K562 (cell line): ENCODE data around the gene ITGAL. TPM values are rescaled to one million over a fixed set of nuclear protein-coding genes. Genes with fewer than 3 reads are reported as not detected.

Source experiments
- CBX1 ChIP-seq: sonication (generic); IDR thresholded peaks from 2 replicates; pipeline ENCODE4 v1.6.1; 2016; ENCODE audit warnings: antibody characterized with exemption, low read depth, mild to moderate bottlenecking
- RBM39 ChIP-seq: fragments of 200-400 bp; formaldehyde crosslinking; optimal IDR thresholded peaks from 2 replicates; pipeline ENCODE3; 2018; ENCODE audit warnings: low read depth, low read length
- polyA plus RNA-seq, 8 experiments: library from polyadenylated mRNA; depleted of rRNA in 4 of 8; stranded (reverse) in 5 of 8; unstranded in 3 of 8; fragments of >200 nt; fragmentation: Nextera tagmentation in 2 of 8; fragmentation: Illumina TruSeq in 1 of 8; extraction: Ambion mirVana in 2 of 8; extraction: Trizol in 1 of 8; gene quantifications; 2 replicates each; pipeline versions ENCODE4 v1.2.1 to v1.2.3, GENCODE V29; 2011 to 2014; ENCODE audit warnings: inconsistent platforms in 1 of 8, missing spikeins in 1 of 8
- total RNA-seq, 7 experiments: library from RNA; depleted of rRNA in 6 of 7; stranded (reverse); fragments of >200 nt in 6 of 7; fragmentation: Illumina TruSeq in 2 of 7; extraction: Trizol in 2 of 7; gene quantifications; 2 replicates each; pipeline versions ENCODE4 v1.2.1 to v1.2.3, GENCODE V29; 2011 to 2021; ENCODE audit warnings: low replicate concordance in 1 of 7
- TF ChIP-seq, protein P1 (sequence below): IDR thresholded peaks from 3 replicates; pipeline ENCODE4 v1.6.1; 2011; ENCODE audit warnings: borderline replicate concordance, mild to moderate bottlenecking; ENCODE audit not compliant: insufficient read length, insufficient read depth
- TF ChIP-seq, protein P2 (sequence below): sonication (generic); formaldehyde crosslinking; IDR thresholded peaks from 2 replicates; pipeline ENCODE4 v1.8.1; 2023; ENCODE audit warnings: missing genetic modification reagents, mild to moderate bottlenecking, borderline replicate concordance
- TF ChIP-seq, protein P3 (sequence below): fragments of 250-450 bp; sonication (Bioruptor Pico); IDR thresholded peaks from 2 replicates; pipeline ENCODE4 v1.4.0; 2020; ENCODE audit warnings: mild to moderate bottlenecking, moderate library complexity
- TF ChIP-seq, protein P4 (sequence below), 2 experiments: fragments of 450-650 bp in 1 of 2; sonication (generic) in 1 of 2; formaldehyde crosslinking in 1 of 2; IDR thresholded peaks; 2 replicates each; pipeline versions ENCODE4 v1.7.1 to v1.9.0; 2016 to 2022; ENCODE audit warnings: inconsistent platforms in 1 of 2, mild to moderate bottlenecking in 1 of 2, missing genetic modification reagents in 1 of 2

Gene ITGAL
- total and polyA plus RNA-seq, 9 of the 15 experiments (the other 6 are each of a cell fraction or from before 2014, with no cell fraction given): 0.01 to 0.53 TPM; not detected in 7

DNA sequence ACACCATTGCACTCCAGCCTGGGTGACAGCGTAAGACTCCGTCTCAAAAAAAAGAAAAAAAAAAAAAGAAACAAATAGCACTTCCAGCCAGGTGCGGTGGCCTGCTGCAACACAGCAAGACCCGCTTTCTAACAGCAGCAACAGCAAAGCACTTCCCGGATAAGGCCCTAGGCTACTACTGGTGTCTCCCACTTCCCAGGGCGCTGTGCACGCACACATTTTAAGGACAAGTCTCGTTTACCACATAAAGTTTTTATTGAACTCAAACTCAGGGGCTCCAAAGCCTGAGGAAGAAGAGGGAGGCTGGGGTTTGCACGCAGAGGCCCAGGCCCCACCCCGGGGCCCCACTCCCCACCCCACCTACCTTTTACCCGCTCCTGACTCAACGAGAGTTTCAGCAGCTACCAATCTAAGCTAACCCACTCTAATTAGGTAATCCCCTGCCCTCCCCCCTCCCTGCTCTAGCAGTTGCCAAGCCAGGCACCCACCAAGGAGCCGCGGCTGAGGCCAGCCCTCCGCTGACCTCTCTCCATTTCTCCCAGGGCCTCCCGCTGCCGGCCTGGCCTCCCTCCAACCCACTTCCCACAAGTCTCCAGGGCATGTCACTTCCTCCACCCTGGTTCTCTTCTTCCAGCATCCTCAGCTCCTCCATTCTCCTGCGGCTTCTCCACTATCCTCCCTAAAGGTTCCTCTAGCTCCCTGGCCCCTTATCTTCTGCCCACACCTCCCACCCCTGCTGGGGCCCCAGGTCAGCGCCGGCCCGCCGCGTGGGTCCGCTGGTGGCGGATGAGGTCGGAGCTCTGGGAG lies 51.4 kb downstream of the ITGAL start (continued):
- TF ChIP-seq, protein P1, sequence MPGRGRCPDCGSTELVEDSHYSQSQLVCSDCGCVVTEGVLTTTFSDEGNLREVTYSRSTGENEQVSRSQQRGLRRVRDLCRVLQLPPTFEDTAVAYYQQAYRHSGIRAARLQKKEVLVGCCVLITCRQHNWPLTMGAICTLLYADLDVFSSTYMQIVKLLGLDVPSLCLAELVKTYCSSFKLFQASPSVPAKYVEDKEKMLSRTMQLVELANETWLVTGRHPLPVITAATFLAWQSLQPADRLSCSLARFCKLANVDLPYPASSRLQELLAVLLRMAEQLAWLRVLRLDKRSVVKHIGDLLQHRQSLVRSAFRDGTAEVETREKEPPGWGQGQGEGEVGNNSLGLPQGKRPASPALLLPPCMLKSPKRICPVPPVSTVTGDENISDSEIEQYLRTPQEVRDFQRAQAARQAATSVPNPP: no peak
- TF ChIP-seq, protein P2, sequence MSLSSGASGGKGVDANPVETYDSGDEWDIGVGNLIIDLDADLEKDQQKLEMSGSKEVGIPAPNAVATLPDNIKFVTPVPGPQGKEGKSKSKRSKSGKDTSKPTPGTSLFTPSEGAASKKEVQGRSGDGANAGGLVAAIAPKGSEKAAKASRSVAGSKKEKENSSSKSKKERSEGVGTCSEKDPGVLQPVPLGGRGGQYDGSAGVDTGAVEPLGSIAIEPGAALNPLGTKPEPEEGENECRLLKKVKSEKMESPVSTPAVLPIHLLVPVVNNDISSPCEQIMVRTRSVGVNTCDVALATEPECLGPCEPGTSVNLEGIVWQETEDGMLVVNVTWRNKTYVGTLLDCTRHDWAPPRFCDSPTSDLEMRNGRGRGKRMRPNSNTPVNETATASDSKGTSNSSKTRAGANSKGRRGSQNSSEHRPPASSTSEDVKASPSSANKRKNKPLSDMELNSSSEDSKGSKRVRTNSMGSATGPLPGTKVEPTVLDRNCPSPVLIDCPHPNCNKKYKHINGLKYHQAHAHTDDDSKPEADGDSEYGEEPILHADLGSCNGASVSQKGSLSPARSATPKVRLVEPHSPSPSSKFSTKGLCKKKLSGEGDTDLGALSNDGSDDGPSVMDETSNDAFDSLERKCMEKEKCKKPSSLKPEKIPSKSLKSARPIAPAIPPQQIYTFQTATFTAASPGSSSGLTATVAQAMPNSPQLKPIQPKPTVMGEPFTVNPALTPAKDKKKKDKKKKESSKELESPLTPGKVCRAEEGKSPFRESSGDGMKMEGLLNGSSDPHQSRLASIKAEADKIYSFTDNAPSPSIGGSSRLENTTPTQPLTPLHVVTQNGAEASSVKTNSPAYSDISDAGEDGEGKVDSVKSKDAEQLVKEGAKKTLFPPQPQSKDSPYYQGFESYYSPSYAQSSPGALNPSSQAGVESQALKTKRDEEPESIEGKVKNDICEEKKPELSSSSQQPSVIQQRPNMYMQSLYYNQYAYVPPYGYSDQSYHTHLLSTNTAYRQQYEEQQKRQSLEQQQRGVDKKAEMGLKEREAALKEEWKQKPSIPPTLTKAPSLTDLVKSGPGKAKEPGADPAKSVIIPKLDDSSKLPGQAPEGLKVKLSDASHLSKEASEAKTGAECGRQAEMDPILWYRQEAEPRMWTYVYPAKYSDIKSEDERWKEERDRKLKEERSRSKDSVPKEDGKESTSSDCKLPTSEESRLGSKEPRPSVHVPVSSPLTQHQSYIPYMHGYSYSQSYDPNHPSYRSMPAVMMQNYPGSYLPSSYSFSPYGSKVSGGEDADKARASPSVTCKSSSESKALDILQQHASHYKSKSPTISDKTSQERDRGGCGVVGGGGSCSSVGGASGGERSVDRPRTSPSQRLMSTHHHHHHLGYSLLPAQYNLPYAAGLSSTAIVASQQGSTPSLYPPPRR (CRISPR knock-in tag): no peak
- TF ChIP-seq, protein P3, sequence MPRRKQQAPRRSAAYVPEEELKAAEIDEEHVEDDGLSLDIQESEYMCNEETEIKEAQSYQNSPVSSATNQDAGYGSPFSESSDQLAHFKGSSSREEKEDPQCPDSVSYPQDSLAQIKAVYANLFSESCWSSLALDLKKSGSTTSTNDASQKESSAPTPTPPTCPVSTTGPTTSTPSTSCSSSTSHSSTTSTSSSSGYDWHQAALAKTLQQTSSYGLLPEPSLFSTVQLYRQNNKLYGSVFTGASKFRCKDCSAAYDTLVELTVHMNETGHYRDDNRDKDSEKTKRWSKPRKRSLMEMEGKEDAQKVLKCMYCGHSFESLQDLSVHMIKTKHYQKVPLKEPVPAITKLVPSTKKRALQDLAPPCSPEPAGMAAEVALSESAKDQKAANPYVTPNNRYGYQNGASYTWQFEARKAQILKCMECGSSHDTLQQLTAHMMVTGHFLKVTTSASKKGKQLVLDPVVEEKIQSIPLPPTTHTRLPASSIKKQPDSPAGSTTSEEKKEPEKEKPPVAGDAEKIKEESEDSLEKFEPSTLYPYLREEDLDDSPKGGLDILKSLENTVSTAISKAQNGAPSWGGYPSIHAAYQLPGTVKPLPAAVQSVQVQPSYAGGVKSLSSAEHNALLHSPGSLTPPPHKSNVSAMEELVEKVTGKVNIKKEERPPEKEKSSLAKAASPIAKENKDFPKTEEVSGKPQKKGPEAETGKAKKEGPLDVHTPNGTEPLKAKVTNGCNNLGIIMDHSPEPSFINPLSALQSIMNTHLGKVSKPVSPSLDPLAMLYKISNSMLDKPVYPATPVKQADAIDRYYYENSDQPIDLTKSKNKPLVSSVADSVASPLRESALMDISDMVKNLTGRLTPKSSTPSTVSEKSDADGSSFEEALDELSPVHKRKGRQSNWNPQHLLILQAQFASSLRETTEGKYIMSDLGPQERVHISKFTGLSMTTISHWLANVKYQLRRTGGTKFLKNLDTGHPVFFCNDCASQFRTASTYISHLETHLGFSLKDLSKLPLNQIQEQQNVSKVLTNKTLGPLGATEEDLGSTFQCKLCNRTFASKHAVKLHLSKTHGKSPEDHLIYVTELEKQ (CRISPR knock-in tag): no peak
- TF ChIP-seq RBM39 (no peak), CBX1 (no peak)
- TF ChIP-seq, protein P4, sequence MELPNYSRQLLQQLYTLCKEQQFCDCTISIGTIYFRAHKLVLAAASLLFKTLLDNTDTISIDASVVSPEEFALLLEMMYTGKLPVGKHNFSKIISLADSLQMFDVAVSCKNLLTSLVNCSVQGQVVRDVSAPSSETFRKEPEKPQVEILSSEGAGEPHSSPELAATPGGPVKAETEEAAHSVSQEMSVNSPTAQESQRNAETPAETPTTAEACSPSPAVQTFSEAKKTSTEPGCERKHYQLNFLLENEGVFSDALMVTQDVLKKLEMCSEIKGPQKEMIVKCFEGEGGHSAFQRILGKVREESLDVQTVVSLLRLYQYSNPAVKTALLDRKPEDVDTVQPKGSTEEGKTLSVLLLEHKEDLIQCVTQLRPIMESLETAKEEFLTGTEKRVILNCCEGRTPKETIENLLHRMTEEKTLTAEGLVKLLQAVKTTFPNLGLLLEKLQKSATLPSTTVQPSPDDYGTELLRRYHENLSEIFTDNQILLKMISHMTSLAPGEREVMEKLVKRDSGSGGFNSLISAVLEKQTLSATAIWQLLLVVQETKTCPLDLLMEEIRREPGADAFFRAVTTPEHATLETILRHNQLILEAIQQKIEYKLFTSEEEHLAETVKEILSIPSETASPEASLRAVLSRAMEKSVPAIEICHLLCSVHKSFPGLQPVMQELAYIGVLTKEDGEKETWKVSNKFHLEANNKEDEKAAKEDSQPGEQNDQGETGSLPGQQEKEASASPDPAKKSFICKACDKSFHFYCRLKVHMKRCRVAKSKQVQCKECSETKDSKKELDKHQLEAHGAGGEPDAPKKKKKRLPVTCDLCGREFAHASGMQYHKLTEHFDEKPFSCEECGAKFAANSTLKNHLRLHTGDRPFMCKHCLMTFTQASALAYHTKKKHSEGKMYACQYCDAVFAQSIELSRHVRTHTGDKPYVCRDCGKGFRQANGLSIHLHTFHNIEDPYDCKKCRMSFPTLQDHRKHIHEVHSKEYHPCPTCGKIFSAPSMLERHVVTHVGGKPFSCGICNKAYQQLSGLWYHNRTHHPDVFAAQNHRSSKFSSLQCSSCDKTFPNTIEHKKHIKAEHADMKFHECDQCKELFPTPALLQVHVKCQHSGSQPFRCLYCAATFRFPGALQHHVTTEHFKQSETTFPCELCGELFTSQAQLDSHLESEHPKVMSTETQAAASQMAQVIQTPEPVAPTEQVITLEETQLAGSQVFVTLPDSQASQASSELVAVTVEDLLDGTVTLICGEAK (IDR thresholded peaks at IDR 0.05): peak; percentile 76
- TF ChIP-seq, protein P4 (CRISPR knock-in tag; IDR thresholded peaks at IDR 0.05): peak; percentile 62; the same call in 1 of the 2 replicates
